ENCODE data around the gene KIRREL2. TPM values are rescaled to one million over a fixed set of nuclear protein-coding genes. Genes with fewer than 3 reads are reported as not detected.

Gene KIRREL2
- total and polyA plus RNA-seq, 9 of the 15 experiments (the other 6 are each of a cell fraction or from before 2014, with no cell fraction given): 0.01 to 0.12 (median 0.09) TPM; not detected in 4

- Histone ChIP-seq H3K9me1 (ENCODE audit: control insufficient read depth, insufficient read depth, low read length) (peaks cover 4% of the 10 kb centered on the region), H3K27ac (ENCODE audit: extremely low read depth, low read depth, low read length) (no peak overlapping the region), H2AFZ (ENCODE audit: low read depth, low read length) (no peak overlapping the region), H4K20me1 (replicated peaks; ENCODE audit: control insufficient read depth, insufficient read depth, low read length) (peaks cover 12% of the 10 kb centered on the region), H3K36me3 (ENCODE audit: control insufficient read depth, insufficient read depth, low read length) (no peaks in the 10 kb centered on the region), H3K27me3 (ENCODE audit: control insufficient read depth in 2 of 2, insufficient read depth in 2 of 2, low read length in 2 of 2) (peaks cover 29 to 60% of the 10 kb centered on the region in 2 experiments), H3K4me2 (ENCODE audit: insufficient read depth, low read length) (no peak overlapping the region), H3K9ac (ENCODE audit: insufficient read depth in 1 of 2, low read depth in 2 of 2, low read length in 2 of 2) (0 out of 4 replicates have a peak overlapping the region, but pooled peaks of 1 of the 2 experiments have one; percentile 10), H3K79me2 (ENCODE audit: control insufficient read depth, insufficient read depth, low read length) (no peaks in the 10 kb centered on the region), H3K4me1 (replicated peaks in 1 of 2; ENCODE audit: control insufficient read depth in 2 of 2, insufficient read depth in 2 of 2, low read length in 2 of 2) (peaks cover 6 to 34% of the 10 kb centered on the region in 2 experiments), H3K4me3 (no peak overlapping the region), H3K9me3 (replicated peaks; ENCODE audit: control insufficient read depth, insufficient read depth, low read depth, low read length) (no peaks in the 10 kb centered on the region)
- TF ChIP-seq ZFP36 (IDR thresholded peaks at IDR 0.05; ENCODE audit: low read depth, low read length, partially characterized antibody) (no peak), HLTF (IDR thresholded peaks at IDR 0.05) (no peak), ZNF780A (CRISPR knock-in tag; IDR thresholded peaks at IDR 0.05) (no peak), TRIM25 (IDR thresholded peaks at IDR 0.05; ENCODE audit: borderline replicate concordance) (no peak), HOMEZ (CRISPR knock-in tag; IDR thresholded peaks at IDR 0.05) (no peak), CTCFL (IDR thresholded peaks at IDR 0.05; ENCODE audit: borderline replicate concordance, insufficient read depth, low read depth, low read length, poor library complexity, severe bottlenecking) (no peak), SMAD4 (CRISPR knock-in tag; conservative IDR thresholded peaks at IDR 0.05) (no peak)
- 8% methylated on average over 18 of the region's 18 CpGs for WGBS (ENCODE audit: insufficient coverage, low coverage, missing lambda C conversion rate)
- no peak for FAIRE-seq
- DNase-seq (ENCODE audit: extremely low read depth in 1 of 4, low spot score in 3 of 4): no peak
- ChIA-PET POLR2A (interaction anchor here (0.6 to 1.1 kb wide), 3 partner anchors 12 to 177 kb away, joined by 3 to 7 read pairs (median 5); no protein-coding TSS in a partner anchor), CTCF (ENCODE audit: low intra/inter-chr PET ratio) (no interaction called here)
- BruUV-seq (replicated peaks): no TSS peak
- ATAC-seq: no peak
- in situ Hi-C loops (cut with MboI) (no loop called here), intact Hi-C loops (cut with micrococcal nuclease) (no loop called here)
Observed at GRCh38 chr19:35848919-35849505, 7.7 kb upstream of the KIRREL2 start.
